Measurements from ENCODE around the gene GABRB2. TPM values are rescaled to one million over a fixed set of nuclear protein-coding genes. Genes with fewer than 3 reads are reported as not detected.

Gene GABRB2
- total RNA-seq, 1 experiment from 2014 or later = not detected

- CTCF ChIA-PET = no interaction called here
- no peak overlapping the region for H3K4me3 ChIP-seq (replicated peaks in 1 of 2; ENCODE audit: low read depth in 1 of 2, low read length in 2 of 2)
- RAD21 ChIA-PET (ENCODE audit: low non-redundant PET in 1 of 2, low total read pairs in 2 of 2, uncharacterized antibody in 2 of 2, unreplicated experiment in 2 of 2) = no interaction called here
- H3K9me2 ChIP-seq (ENCODE audit: insufficient read depth) = no peaks in the 10 kb centered on the region
- no peaks in the 10 kb centered on the region for H3K27me3 ChIP-seq (ENCODE audit: insufficient read depth, low read length)
- ATAC-seq (no peak), DNase-seq (ENCODE audit: low read depth, low spot score) (no peak)
- H3K79me2 ChIP-seq (ENCODE audit: insufficient read depth, low read length) = no peaks in the 10 kb centered on the region
- intact Hi-C loops (cut with micrococcal nuclease) = loop anchor here (5.0 kb wide), 1 partner anchor 1655 kb away; no protein-coding TSS in a partner anchor
- H3K27ac ChIP-seq (ENCODE audit: low read depth, low read length) = no peak overlapping the region
- no peaks in the 10 kb centered on the region for H3K4me1 ChIP-seq (ENCODE audit: control insufficient read depth in 1 of 2, insufficient read depth in 2 of 2, low read length in 2 of 2)
- TF ChIP-seq REST (IDR thresholded peaks at IDR 0.05; ENCODE audit: low read depth) (no peak), EZH2 (IDR thresholded peaks at IDR 0.05) (no peak), ZBTB33 (IDR thresholded peaks at IDR 0.05; ENCODE audit: extremely low read depth, insufficient replicate concordance, low read length) (no peak), CTCF (IDR thresholded peaks at IDR 0.05 in 2 of 3, conservative IDR thresholded peaks at IDR 0.05 in 1 of 3; ENCODE audit: borderline replicate concordance in 1 of 3, insufficient read depth in 1 of 3, low read depth in 2 of 3, low read length in 2 of 3) (no peak), EGR1 (IDR thresholded peaks at IDR 0.05; ENCODE audit: low read depth) (no peak), ATF3 (IDR thresholded peaks at IDR 0.05) (no peak), CEBPB (IDR thresholded peaks at IDR 0.05; ENCODE audit: low read depth) (no peak), CBX3 (IDR thresholded peaks at IDR 0.05; ENCODE audit: low read depth) (no peak), YY1 (IDR thresholded peaks at IDR 0.05; ENCODE audit: extremely low read depth, insufficient replicate concordance, low read depth, low read length) (no peak), ELF1 (IDR thresholded peaks at IDR 0.05; ENCODE audit: borderline replicate concordance, low read depth) (no peak), SP1 (IDR thresholded peaks at IDR 0.05; ENCODE audit: low read depth) (no peak)
- POLR2A ChIA-PET = no interaction called here
- no peak overlapping the region for H2AFZ ChIP-seq (ENCODE audit: low read depth, low read length, poor library complexity, severe bottlenecking)
- BruUV-seq (replicated peaks) = no TSS peak
- H4K20me1 ChIP-seq (ENCODE audit: insufficient read depth) = no peaks in the 10 kb centered on the region
- H3K4me2 ChIP-seq (ENCODE audit: low read length) = no peak overlapping the region
- H3K9me3 ChIP-seq (ENCODE audit: control insufficient read depth in 1 of 2, insufficient read depth in 1 of 2, low read depth in 1 of 2, low read length in 2 of 2) = peaks cover 3 to 4% of the 10 kb centered on the region in 2 experiments; a peak in 2 of 4 replicates
- no peaks in the 10 kb centered on the region for H3K36me3 ChIP-seq (ENCODE audit: control insufficient read depth in 1 of 2, insufficient read depth in 2 of 2, low read length in 2 of 2)
- H3K9ac ChIP-seq (ENCODE audit: low read length) = no peak overlapping the region
Observed at GRCh38 chr5:161562446-161562845, 15.9 kb upstream of the GABRB2 start.
